GM19468 (cell line): Measurements from ENCODE around the gene ITIH4.

ENCODE experiments used
- ATAC-seq: cut with Tn5 transposase; IDR thresholded peaks from one replicate; pipeline ENCODE4 v1.9.1; 2021; ENCODE audit warnings: mild to moderate bottlenecking, moderate library complexity, moderate number of reproducible peaks; ENCODE audit not compliant: unreplicated experiment; ENCODE audit errors: extremely low read depth

Gene ITIH4

GRCh38 chr3:52809149-52809548, 21.3 kb downstream of the ITIH4 start:
- ATAC-seq, result no peak

GRCh38 chr3:52805270-52806039, 25.0 kb downstream of the ITIH4 start:
- no peak for ATAC-seq

- ATAC-seq, result no peak
These were observed 28.6 kb downstream of the ITIH4 start for GRCh38 chr3:52801839-52802238.

- no peak for ATAC-seq
These were observed 30.4 kb downstream of the ITIH4 start for GRCh38 chr3:52800079-52800478.

GRCh38 chr3:52798978-52799476, 31.4 kb downstream of the ITIH4 start:
- no peak for ATAC-seq

- ATAC-seq, result no peak
These were observed 32.0 kb downstream of the ITIH4 start for GRCh38 chr3:52798376-52798977.

GRCh38 chr3:52796411-52796810, 34.1 kb downstream of the ITIH4 start:
- ATAC-seq, result no peak

GRCh38 chr3:52795298-52795900, 35.1 kb downstream of the ITIH4 start:
- no peak for ATAC-seq

GRCh38 chr3:52794612-52795099, 35.8 kb downstream of the ITIH4 start, which contains the start of gene ITIH3:
ITIH3 (plus strand) TSS chr3:52794796; CDS start chr3:52794804, 8 bp downstream.
- ATAC-seq, result no peak

- ATAC-seq, result no peak
These were observed 36.5 kb downstream of the ITIH4 start for GRCh38 chr3:52793702-52794611.

- no peak for ATAC-seq
These were observed 37.3 kb downstream of the ITIH4 start for GRCh38 chr3:52792961-52793695.

- no peak for ATAC-seq
These were observed 38.1 kb downstream of the ITIH4 start for GRCh38 chr3:52792413-52792812.

GRCh38 chr3:52791928-52792327, 38.5 kb downstream of the ITIH4 start:
- no peak for ATAC-seq

GRCh38 chr3:52791366-52791765, 39.1 kb downstream of the ITIH4 start:
- no peak for ATAC-seq

GRCh38 chr3:52790741-52791140, 39.7 kb downstream of the ITIH4 start:
- no peak for ATAC-seq

GRCh38 chr3:52790337-52790736, 40.1 kb downstream of the ITIH4 start:
- no peak for ATAC-seq

- ATAC-seq, result no peak
These were observed 40.8 kb downstream of the ITIH4 start for GRCh38 chr3:52789746-52790040.

- no peak for ATAC-seq
These were observed 41.4 kb downstream of the ITIH4 start for GRCh38 chr3:52788890-52789745.
